Measurements from ENCODE around the gene DMRTC2. TPM values are rescaled to one million over a fixed set of nuclear protein-coding genes. Genes with fewer than 3 reads are reported as not detected.
A peak's percentile ranks its signal among the peaks of the same experiment; 100 is the strongest.
"Not testable (repeated sequence)": the region's sequence is repeated elsewhere in the genome, so short reads cannot be mapped to it uniquely, and the experiment has no call there.

The DMRTC2 gene
- total and polyA plus RNA-seq, 7 experiments from 2014 or later: 0.12 TPM; not detected in 6

DNA sequence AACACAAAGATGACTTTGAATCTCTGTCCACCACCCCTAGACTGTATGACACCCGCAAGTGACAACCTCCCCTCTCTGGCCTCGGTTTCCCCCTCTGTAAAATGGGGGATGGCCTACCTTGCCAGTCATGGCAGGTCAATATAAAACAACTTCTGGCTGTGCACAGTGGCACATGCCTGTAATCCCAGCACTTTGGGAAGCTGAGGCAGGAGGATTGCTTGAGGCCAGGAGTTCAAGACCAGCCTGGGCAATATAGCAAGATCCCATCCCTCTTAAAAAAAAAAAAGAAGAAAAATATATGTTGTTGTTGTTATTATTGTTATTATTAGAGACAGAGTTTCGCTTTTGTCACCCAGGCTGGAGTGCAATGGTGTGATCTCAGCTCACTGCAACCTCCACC lies 31.1 kb downstream of the DMRTC2 start:
- CTCF ChIA-PET: interaction anchor here (1.0 to 8.7 kb wide), 5 partner anchors 12 to 72 kb away, joined by 3 to 151 read pairs (median 5); partner anchors contain the start of gene RPS19

GRCh38 chr19:41876847-41877832 lies 32.3 kb downstream of the DMRTC2 start, which contains the start of gene CD79A:
Gene CD79A (plus strand): TSS chr19:41877279. CDS start chr19:41877305, 26 bp downstream.
- CTCF ChIA-PET: interaction anchor here (0.6 to 8.7 kb wide), 2 partner anchors 10 to 19 kb away, joined by 3 to 151 read pairs; no protein-coding TSS in a partner anchor
- H3K4me1 Mint-ChIP-seq: peaks cover 37 to 92% (median 62%) of the 10 kb centered on the region in 7 donors
- peaks cover 0 to 1% (median 0%) of the 10 kb centered on the region in 5 donors for H3K36me3 Mint-ChIP-seq
- H3K27ac Mint-ChIP-seq: peak within 1 kb of the TSS; percentile 94 to 99 (median 98)
- Histone ChIP-seq H3K36me3 (ENCODE audit: control insufficient read depth in 2 of 3, insufficient read depth in 3 of 3, low read length in 3 of 3) (no peaks in the 10 kb centered on the region), H3K27me3 (ENCODE audit: control insufficient read depth in 2 of 2, insufficient read depth in 2 of 2, low read length in 2 of 2) (no peaks in the 10 kb centered on the region), H3K4me1 (ENCODE audit: control insufficient read depth in 2 of 2, insufficient read depth in 2 of 2, low read length in 2 of 2) (peaks cover 79 to 86% of the 10 kb centered on the region in 2 donors), H3K9me3 (ENCODE audit: control insufficient read depth in 2 of 3, low read length in 3 of 3) (no peaks in the 10 kb centered on the region), H3K4me3 (ENCODE audit: low read length) (peak within 1 kb of the TSS; percentile 15), H3K27ac (ENCODE audit: low read depth, low read length) (peak within 1 kb of the TSS; percentile 86)
- peak in 2 of 9 donors; percentile 14 to 16 for DNase-seq
- intact Hi-C loops (cut with micrococcal nuclease): no loop called here
- no peaks in the 10 kb centered on the region for H3K9me3 Mint-ChIP-seq
- no peak for ATAC-seq
- peak within 1 kb of the TSS; percentile 60 to 82 (median 74) for H3K4me3 Mint-ChIP-seq
- POLR2A ChIA-PET: interaction anchor here (0.9 to 11.3 kb wide), 7 partner anchors 10 to 69 kb away, joined by 3 to 565 read pairs (median 42); partner anchors contain the start of genes ARHGEF1, ERFL and RPS19
- no peaks in the 10 kb centered on the region for H3K27me3 Mint-ChIP-seq

More for the DNA sequence above, 31.1 kb downstream of the DMRTC2 start:
- Mint-ChIP-seq H3K27ac (peak overlapping the region; percentile 94 to 99 (median 98)), H3K36me3 (peaks cover 0 to 12% (median 5%) of the 10 kb centered on the region in 5 donors), H3K4me1 (peaks cover 43 to 96% (median 66%) of the 10 kb centered on the region in 7 donors), H3K4me3 (peak overlapping the region; percentile 60 to 84 (median 80))
- POLR2A ChIA-PET: interaction anchor here (0.7 to 11.3 kb wide), 10 partner anchors 10 to 83 kb away, joined by 3 to 565 read pairs (median 10); partner anchors contain the start of genes ARHGEF1, ERFL, RABAC1 and RPS19
- H3K27me3 ChIP-seq (ENCODE audit: control insufficient read depth in 2 of 2, insufficient read depth in 2 of 2, low read length in 2 of 2); H3K36me3 ChIP-seq (ENCODE audit: control insufficient read depth in 2 of 3, insufficient read depth in 3 of 3, low read length in 3 of 3); DNase-seq; H3K9me3 Mint-ChIP-seq; H3K9me3 ChIP-seq (ENCODE audit: control insufficient read depth in 2 of 3, low read length in 3 of 3); H3K27me3 Mint-ChIP-seq; ATAC-seq: not testable (repeated sequence)
- Histone ChIP-seq H3K4me3 (ENCODE audit: low read length) (peak overlapping the region; percentile 34), H3K4me1 (ENCODE audit: control insufficient read depth in 2 of 2, insufficient read depth in 2 of 2, low read length in 2 of 2) (peaks cover 83 to 90% of the 10 kb centered on the region in 2 donors), H3K27ac (ENCODE audit: low read depth, low read length) (peak overlapping the region; percentile 86)
- intact Hi-C loops (cut with micrococcal nuclease): loop anchor here (1.0 to 2.0 kb wide), 5 partner anchors 11 to 83 kb away; partner anchors contain the start of genes ERFL (in 1 of the 2) and RABAC1 (in 1 of the 2)

DNA sequence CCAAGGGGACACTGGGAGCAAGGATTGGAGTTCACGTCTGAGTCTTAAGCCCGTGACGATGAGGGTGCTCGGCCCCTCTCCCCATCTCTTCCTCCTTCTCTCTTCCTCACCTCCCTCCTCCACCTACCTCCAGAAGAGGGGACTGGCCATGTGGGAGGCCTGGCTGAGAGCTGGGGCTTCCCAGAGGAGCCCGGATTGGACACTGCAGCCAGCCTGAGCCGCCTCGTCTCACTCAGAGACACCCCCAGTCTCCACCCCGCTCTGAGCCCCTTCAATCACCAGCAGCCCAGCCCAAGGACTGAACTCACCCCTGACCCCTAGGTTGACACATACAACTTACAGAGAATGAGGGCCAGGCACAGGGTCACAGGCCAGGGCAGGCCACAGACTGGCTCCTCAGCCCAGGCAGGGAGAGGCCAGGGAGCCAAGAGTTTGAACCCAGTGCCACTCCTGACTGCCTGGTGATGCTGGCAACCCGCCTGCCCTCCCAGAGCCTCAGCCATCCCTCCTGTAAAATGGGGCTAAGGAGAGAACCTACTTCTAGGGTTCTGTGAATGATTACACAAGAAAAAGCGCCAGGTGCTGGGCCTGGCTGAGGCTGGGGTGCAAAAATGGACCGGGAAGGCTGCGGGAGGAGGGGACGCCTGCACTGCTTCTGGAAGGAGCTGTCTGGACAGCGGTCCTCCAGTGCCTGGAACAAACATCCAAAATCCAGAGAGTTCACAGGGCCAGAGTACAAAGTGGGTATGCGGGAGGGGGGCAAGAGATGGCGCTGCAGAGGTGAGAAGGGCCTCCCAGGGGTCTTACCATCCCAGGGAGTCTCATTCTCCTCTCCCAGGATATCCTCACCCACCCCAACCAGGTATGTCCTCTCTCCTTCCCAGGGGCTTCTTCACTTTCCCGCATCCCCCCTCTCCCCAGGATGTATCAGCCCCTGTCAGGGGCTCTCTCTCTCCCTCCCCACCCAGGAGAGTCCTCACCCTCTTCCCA lies 33.4 kb downstream of the DMRTC2 start:
- ChIA-PET POLR2A (interaction anchor here (0.5 to 11.3 kb wide), 5 partner anchors 8 to 50 kb away, joined by 3 to 565 read pairs (median 43); partner anchors contain the start of genes ARHGEF1, ERFL and RPS19), CTCF (interaction anchor here (0.6 to 8.7 kb wide), 2 partner anchors 9 to 20 kb away, joined by 3 to 151 read pairs; no protein-coding TSS in a partner anchor)
- Mint-ChIP-seq H3K4me3 (peak overlapping the region in 8 of 10 donors; percentile 60 to 82 (median 76)), H3K9me3 (peaks cover 0 to 4% (median 0%) of the 10 kb centered on the region in 11 donors), H3K27ac (peak overlapping the region; percentile 94 to 99 (median 98)), H3K36me3 (peaks cover 0 to 5% (median 4%) of the 10 kb centered on the region in 5 donors), H3K27me3 (no peaks in the 10 kb centered on the region), H3K4me1 (peaks cover 35 to 85% (median 59%) of the 10 kb centered on the region in 7 donors)
- no peak for ATAC-seq
- Histone ChIP-seq H3K27ac (ENCODE audit: low read depth, low read length) (peak overlapping the region; percentile 86), H3K36me3 (ENCODE audit: control insufficient read depth in 2 of 3, insufficient read depth in 3 of 3, low read length in 3 of 3) (peaks cover 0 to 2% (median 0%) of the 10 kb centered on the region in 3 experiments), H3K9me3 (ENCODE audit: control insufficient read depth in 2 of 3, low read length in 3 of 3) (no peaks in the 10 kb centered on the region), H3K27me3 (ENCODE audit: control insufficient read depth in 2 of 2, insufficient read depth in 2 of 2, low read length in 2 of 2) (no peaks in the 10 kb centered on the region), H3K4me3 (ENCODE audit: low read length) (peak overlapping the region; percentile 15), H3K4me1 (ENCODE audit: control insufficient read depth in 2 of 2, insufficient read depth in 2 of 2, low read length in 2 of 2) (peaks cover 74 to 80% of the 10 kb centered on the region in 2 donors)
- peak in 1 of 9 donors; percentile 30 for DNase-seq
- intact Hi-C loops (cut with micrococcal nuclease): no loop called here

DNA sequence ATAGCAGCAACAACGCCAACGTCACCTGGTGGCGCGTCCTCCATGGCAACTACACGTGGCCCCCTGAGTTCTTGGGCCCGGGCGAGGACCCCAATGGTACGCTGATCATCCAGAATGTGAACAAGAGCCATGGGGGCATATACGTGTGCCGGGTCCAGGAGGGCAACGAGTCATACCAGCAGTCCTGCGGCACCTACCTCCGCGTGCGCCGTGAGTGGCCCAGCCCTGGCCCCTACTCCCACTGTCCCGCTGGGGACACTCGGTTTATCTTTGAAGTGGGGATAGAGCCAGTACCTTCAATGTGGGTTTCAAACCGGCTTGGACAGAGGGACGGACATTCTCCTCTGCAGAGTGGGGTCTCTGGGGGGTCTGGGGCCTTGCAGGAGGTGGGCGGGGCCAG lies 34.2 kb downstream of the DMRTC2 start:
- H3K27me3 ChIP-seq (ENCODE audit: control insufficient read depth in 2 of 2, insufficient read depth in 2 of 2, low read length in 2 of 2): no peaks in the 10 kb centered on the region
- Mint-ChIP-seq H3K27ac (peak overlapping the region in 8 of 9 donors; percentile 94 to 99 (median 98)), H3K9me3 (peaks cover 0 to 4% (median 0%) of the 10 kb centered on the region in 11 donors), H3K36me3 (peaks cover 6 to 12% (median 10%) of the 10 kb centered on the region in 5 donors), H3K4me3 (peak overlapping the region in 3 of 10 donors; percentile 5 to 82 (median 6)), H3K27me3 (no peaks in the 10 kb centered on the region), H3K4me1 (peaks cover 32 to 77% (median 54%) of the 10 kb centered on the region in 7 donors)
- H3K4me3 ChIP-seq (ENCODE audit: low read length): no peak overlapping the region
- ChIA-PET POLR2A (interaction anchor here (0.5 to 11.3 kb wide), 3 partner anchors 8 to 33 kb away, joined by 3 to 565 read pairs (median 7); partner anchors contain the start of gene ARHGEF1), CTCF (no interaction called here)
- H3K9me3 ChIP-seq (ENCODE audit: control insufficient read depth in 2 of 3, low read length in 3 of 3): no peaks in the 10 kb centered on the region
- ATAC-seq (no peak), DNase-seq (no peak)
- peak overlapping the region; percentile 86 for H3K27ac ChIP-seq (ENCODE audit: low read depth, low read length)
- intact Hi-C loops (cut with micrococcal nuclease): no loop called here
- H3K36me3 ChIP-seq (ENCODE audit: control insufficient read depth in 2 of 3, insufficient read depth in 3 of 3, low read length in 3 of 3): peaks cover 0 to 10% (median 0%) of the 10 kb centered on the region in 3 experiments
- H3K4me1 ChIP-seq (ENCODE audit: control insufficient read depth in 2 of 2, insufficient read depth in 2 of 2, low read length in 2 of 2): peaks cover 66 to 72% of the 10 kb centered on the region in 2 donors

DNA sequence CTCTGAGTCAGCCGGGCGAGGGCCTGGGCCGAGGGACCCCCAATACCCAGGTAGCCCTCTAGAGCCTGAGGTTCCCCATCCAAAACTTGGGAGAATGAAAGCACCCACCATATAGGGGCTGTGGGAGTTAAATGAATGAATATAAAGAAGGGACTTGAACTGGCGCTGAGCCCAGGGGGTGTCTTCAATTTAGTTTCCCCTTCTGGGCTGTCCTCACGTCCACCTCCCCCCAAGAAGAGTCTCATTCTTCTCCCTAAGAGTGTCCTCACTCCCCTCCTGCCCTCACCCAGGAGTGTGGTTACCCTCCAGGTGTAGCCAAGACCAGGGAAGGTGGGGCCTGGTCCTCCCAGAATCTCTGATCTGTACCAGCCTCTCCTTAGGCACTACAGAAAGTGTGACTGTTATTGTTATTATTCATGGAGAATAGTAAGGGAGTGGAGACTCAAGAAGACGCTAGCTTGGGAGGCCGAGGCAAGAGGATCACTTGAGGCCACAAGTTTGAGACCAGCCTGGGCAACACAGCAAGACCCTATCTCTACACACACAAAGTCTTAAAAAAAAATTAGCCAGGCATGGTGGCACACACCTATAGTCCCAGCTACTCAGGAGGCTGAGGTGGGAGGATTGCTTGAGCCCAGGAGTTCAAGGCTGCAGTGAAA lies 35.0 kb downstream of the DMRTC2 start:
- Histone ChIP-seq H3K4me1 (ENCODE audit: control insufficient read depth in 2 of 2, insufficient read depth in 2 of 2, low read length in 2 of 2) (peaks cover 63 to 65% of the 10 kb centered on the region in 2 donors), H3K9me3 (ENCODE audit: control insufficient read depth in 2 of 3, low read length in 3 of 3) (no peaks in the 10 kb centered on the region), H3K4me3 (ENCODE audit: low read length) (no peak overlapping the region), H3K27me3 (ENCODE audit: control insufficient read depth in 2 of 2, insufficient read depth in 2 of 2, low read length in 2 of 2) (no peaks in the 10 kb centered on the region), H3K36me3 (ENCODE audit: control insufficient read depth in 2 of 3, insufficient read depth in 3 of 3, low read length in 3 of 3) (peaks cover 0 to 16% (median 0%) of the 10 kb centered on the region in 3 experiments), H3K27ac (ENCODE audit: low read depth, low read length) (peak overlapping the region; percentile 86)
- peak overlapping the region; percentile 33 to 99 (median 93) for H3K27ac Mint-ChIP-seq
- peak overlapping the region in 9 of 10 donors; percentile 8 to 73 (median 34) for H3K4me3 Mint-ChIP-seq
- peaks cover 6 to 14% (median 10%) of the 10 kb centered on the region in 5 donors for H3K36me3 Mint-ChIP-seq
- CTCF ChIA-PET: no interaction called here
- no peaks in the 10 kb centered on the region for H3K27me3 Mint-ChIP-seq
- POLR2A ChIA-PET: interaction anchor here (0.6 to 13.3 kb wide), 4 partner anchors 6 to 308 kb away, joined by 3 to 565 read pairs (median 12); partner anchors contain the start of genes CD79A and RPS19
- intact Hi-C loops (cut with micrococcal nuclease): loop anchor here (5.0 to 10.0 kb wide), 6 partner anchors 195 to 405 kb away; partner anchors contain the start of genes GRIK5 (in 2 of the 2), ZNF574 (in 2 of the 2), DEDD2 (in 1 of the 2) and GSK3A (in 1 of the 2)
- H3K9me3 Mint-ChIP-seq: peaks cover 0 to 4% (median 0%) of the 10 kb centered on the region in 11 donors
- DNase-seq (no peak), ATAC-seq (no peak)
- peaks cover 35 to 72% (median 55%) of the 10 kb centered on the region in 7 donors for H3K4me1 Mint-ChIP-seq
